Suprapubic skin (tissue), 3 donors: ENCODE results near the gene SORCS1.

Experiments
- CTCF ChIP-seq, 2 donors: fragments of 200-600 bp in 1 of 2; fragments of 450-650 bp in 1 of 2; sonication (generic) in 1 of 2; IDR thresholded peaks; one replicate each; pipeline ENCODE4 v1.5.1; 2016 to 2019; ENCODE audit warnings: antibody characterized with exemption in 2 of 2, mild to moderate bottlenecking in 1 of 2, moderate library complexity in 1 of 2
- EP300 ChIP-seq: sonication (generic); formaldehyde crosslinking; IDR thresholded peaks from one replicate; pipeline ENCODE4 v1.6.1; 2017; ENCODE audit warnings: antibody characterized with exemption

GRCh38 chr10:107072028-107072427, 92.5 kb downstream of the SORCS1 start:
- no peak for TF ChIP-seq CTCF (IDR thresholded peaks at IDR 0.05)
- no peak for TF ChIP-seq EP300
